ENCODE measurements around the gene TMEM132E.

Gene TMEM132E

DNA sequence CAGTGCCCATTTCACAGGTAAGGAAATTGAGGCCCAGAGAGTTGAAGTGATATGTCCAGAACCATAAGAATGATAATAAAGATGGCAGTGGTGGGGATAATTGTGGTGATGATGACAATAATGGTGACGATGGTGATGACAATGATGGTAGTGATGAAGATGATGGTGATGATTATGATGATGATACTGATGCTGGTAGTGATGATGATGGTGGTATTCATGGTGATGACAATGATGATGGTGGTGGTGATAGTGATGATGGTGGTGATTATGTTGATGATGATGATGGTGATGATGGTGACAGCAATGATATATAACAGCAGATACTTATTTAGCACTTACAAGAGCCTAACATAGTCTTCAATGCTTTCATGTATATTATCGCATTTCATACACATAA, 18.1 kb upstream of the TMEM132E start:
- TF ChIP-seq CTCF (IDR thresholded peaks at IDR 0.05; ENCODE audit: low read depth, low read length), result no peak
- no peak overlapping the region for H3K4me3 ChIP-seq (ENCODE audit: low read depth, low read length)

DNA sequence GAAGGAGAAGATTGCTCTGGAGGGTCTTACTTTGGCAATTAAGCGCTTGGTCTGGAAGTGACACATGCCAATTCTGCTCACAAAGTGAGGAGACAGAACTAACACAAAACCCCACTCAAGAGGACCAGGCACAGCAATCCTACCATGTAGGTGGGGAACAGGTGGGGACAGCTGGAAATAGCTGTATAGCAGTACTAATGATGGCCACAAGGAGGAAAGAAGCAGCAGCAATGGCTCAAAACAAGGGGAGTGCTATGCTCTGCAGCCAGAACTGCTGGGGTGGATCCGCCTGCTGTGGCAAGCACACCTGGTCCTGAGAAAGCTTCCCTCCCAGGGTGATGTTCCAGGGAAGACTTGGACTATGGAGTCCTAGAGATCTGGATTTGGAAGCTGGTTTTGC, 17.0 kb upstream of the TMEM132E start:
- no peak for TF ChIP-seq CTCF (IDR thresholded peaks at IDR 0.05; ENCODE audit: low read depth, low read length)
- H3K4me3 ChIP-seq (ENCODE audit: low read depth, low read length), result no peak overlapping the region

DNA sequence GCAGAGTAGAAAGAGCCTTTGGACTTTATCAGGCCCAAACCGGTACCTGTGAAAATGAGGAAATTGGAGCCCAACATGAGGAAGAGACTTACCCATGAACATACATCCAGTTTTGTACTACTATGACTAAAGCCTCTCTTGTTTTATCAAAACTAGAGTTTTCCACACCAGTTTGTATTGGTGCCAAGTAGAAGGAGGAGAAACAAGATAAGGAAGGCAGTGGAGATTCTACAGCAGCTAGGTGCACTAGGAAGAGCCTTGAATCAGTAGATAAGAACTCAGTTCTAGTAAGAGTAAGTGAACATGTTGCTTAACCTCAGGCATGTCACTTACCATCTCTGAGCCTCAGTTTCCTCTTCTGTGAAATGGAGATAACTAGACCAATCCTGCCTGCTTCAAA, 13.7 kb upstream of the TMEM132E start:
- no peak overlapping the region for H3K4me3 ChIP-seq (ENCODE audit: low read depth, low read length)
- no peak for TF ChIP-seq CTCF (IDR thresholded peaks at IDR 0.05; ENCODE audit: low read depth, low read length)

GRCh38 chr17:34566201-34566600, 13.2 kb upstream of the TMEM132E start:
- no peak for TF ChIP-seq CTCF (IDR thresholded peaks at IDR 0.05; ENCODE audit: low read depth, low read length)
- no peak overlapping the region for H3K4me3 ChIP-seq (ENCODE audit: low read depth, low read length)

GRCh38 chr17:34566873-34567272, 12.5 kb upstream of the TMEM132E start:
- H3K4me3 ChIP-seq (ENCODE audit: low read depth, low read length), result no peak overlapping the region

GRCh38 chr17:34567691-34568465, 11.5 kb upstream of the TMEM132E start:
- no peak for TF ChIP-seq CTCF (IDR thresholded peaks at IDR 0.05; ENCODE audit: low read depth, low read length)
- no peak overlapping the region for H3K4me3 ChIP-seq (ENCODE audit: low read depth, low read length)

More at GRCh38 chr17:34566873-34567272, 12.5 kb upstream of the TMEM132E start:
- no peak for TF ChIP-seq CTCF (IDR thresholded peaks at IDR 0.05; ENCODE audit: low read depth, low read length)

DNA sequence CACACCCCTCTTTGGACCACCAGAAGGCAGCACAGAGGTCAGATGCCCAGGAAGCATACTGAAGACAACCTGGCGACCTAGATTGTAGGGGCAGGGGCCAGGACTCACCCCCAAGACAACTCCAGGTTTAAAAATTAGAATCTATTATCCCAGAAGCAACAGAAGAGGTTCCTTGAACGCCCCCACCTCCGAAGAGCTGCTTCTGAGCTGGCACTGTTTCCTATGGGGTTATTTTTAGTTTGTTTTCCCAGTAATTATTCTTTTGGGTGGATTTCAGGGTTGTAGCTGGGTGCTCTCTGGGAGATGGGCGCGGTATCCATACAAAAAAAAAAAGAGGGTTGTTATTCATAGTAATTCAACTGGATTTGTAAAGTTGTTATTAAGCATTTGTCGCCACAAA, 10.4 kb upstream of the TMEM132E start:
- H3K4me3 ChIP-seq (ENCODE audit: low read depth, low read length), result no peak overlapping the region
- no peak for TF ChIP-seq CTCF (IDR thresholded peaks at IDR 0.05; ENCODE audit: low read depth, low read length)

Measured in WI38 (cell line).